ENCODE data around the gene CDK9. TPM values are rescaled to one million over a fixed set of nuclear protein-coding genes. Genes with fewer than 3 reads are reported as not detected.

Gene CDK9
- total and polyA plus RNA-seq, 2 of the 4 experiments (the other 2 are of a cell fraction), result 30.3 to 49.9 TPM

GRCh38 chr9:127838375-127839078 is 52.7 kb downstream of the CDK9 start:
- H3K9me1 ChIP-seq (ENCODE audit: insufficient read depth, low read length), result peaks cover 33% of the 10 kb centered on the region
- peak overlapping the region; percentile 96 for H2BK120ac ChIP-seq (ENCODE audit: low read depth, low read length)
- intact Hi-C loops (cut with micrococcal nuclease) (loop anchor here (5.0 kb wide), 1 partner anchor 79 kb away; the partner anchor contains the start of gene ST6GALNAC4), dilution Hi-C loops (cut with HindIII; ENCODE audit: low sequenced_read_pairs, unreplicated experiment) (no loop called here), in situ Hi-C loops (cut with MboI; ENCODE audit: low sequenced_read_pairs) (no loop called here)
- no TSS peak for BruUV-seq (replicated peaks)
- peak overlapping the region; percentile 89 for H3K4ac ChIP-seq (ENCODE audit: low read depth, low read length)
- peak overlapping the region; percentile 94 for H2AK5ac ChIP-seq (ENCODE audit: low read depth, low read length)
- H2BK5ac ChIP-seq (ENCODE audit: low read depth, low read length, poor library complexity, severe bottlenecking), result peak overlapping the region; percentile 93
- peak overlapping the region; percentile 56 for H3K18ac ChIP-seq (ENCODE audit: low read depth, low read length)
- H3K9me3 ChIP-seq (ENCODE audit: control insufficient read depth, insufficient read depth, low read length), result no peaks in the 10 kb centered on the region
- ChIA-PET POLR2A (ENCODE audit: unreplicated experiment) (interaction anchor here (0.6 to 0.9 kb wide), 3 partner anchors 17 to 43 kb away, joined by 4 to 7 read pairs (median 6); partner anchors contain the start of gene ENG), CTCF (interaction anchor here (0.6 kb wide), 1 partner anchor 158 kb away, joined by 3 read pairs; no protein-coding TSS in a partner anchor)
- H3K9ac ChIP-seq (ENCODE audit: low read depth, low read length), result peak overlapping the region; percentile 33
- ATAC-seq (ENCODE audit: low read depth) (peak; percentile 92), DNase-seq (peak; percentile 93)
- H4K20me1 ChIP-seq (ENCODE audit: insufficient read depth, low read length), result no peaks in the 10 kb centered on the region; the same call in 1 of the 2 replicates
- H4K91ac ChIP-seq (ENCODE audit: insufficient read depth, low read depth, low read length), result peak overlapping the region; percentile 82
- peak overlapping the region; percentile 94 for H3K14ac ChIP-seq (replicated peaks; ENCODE audit: low read depth, low read length)
- H2AK9ac ChIP-seq (replicated peaks; ENCODE audit: low read depth, low read length, poor library complexity), result peak overlapping the region; percentile 97
- peak overlapping the region; percentile 66; the same call in 1 of the 2 replicates for H3K56ac ChIP-seq (ENCODE audit: extremely low read depth, insufficient read depth, low read length)
- TF ChIP-seq FOS (IDR thresholded peaks at IDR 0.05; ENCODE audit: low read depth, low read length), result peak; percentile 88
- TF ChIP-seq RCOR1 (IDR thresholded peaks at IDR 0.05; ENCODE audit: insufficient replicate concordance, low read length), result peak; percentile 36
- peak; percentile 63 for TF ChIP-seq MAFK (IDR thresholded peaks at IDR 0.05; ENCODE audit: low read depth, low read length)
- peak; percentile 46; the same call in 1 of the 2 replicates for TF ChIP-seq BHLHE40 (IDR thresholded peaks at IDR 0.05; ENCODE audit: low read depth, low read length)
- peak; percentile 76 for TF ChIP-seq MAZ (IDR thresholded peaks at IDR 0.05; ENCODE audit: borderline replicate concordance, low read depth, low read length)
- TF ChIP-seq NFE2L2 (IDR thresholded peaks at IDR 0.05; ENCODE audit: low read depth, low read length), result peak; percentile 60
- TF ChIP-seq, protein P1, sequence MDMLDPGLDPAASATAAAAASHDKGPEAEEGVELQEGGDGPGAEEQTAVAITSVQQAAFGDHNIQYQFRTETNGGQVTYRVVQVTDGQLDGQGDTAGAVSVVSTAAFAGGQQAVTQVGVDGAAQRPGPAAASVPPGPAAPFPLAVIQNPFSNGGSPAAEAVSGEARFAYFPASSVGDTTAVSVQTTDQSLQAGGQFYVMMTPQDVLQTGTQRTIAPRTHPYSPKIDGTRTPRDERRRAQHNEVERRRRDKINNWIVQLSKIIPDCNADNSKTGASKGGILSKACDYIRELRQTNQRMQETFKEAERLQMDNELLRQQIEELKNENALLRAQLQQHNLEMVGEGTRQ (IDR thresholded peaks at IDR 0.05; ENCODE audit: low read depth, low read length), result no peak
- TF ChIP-seq MXI1 (IDR thresholded peaks at IDR 0.05; ENCODE audit: borderline replicate concordance, low read depth, low read length), result no peak
- 0 out of 2 replicates have a peak, but pooled peaks have one; percentile 5 for TF ChIP-seq RAD21 (IDR thresholded peaks at IDR 0.05; ENCODE audit: low read length)
- peak overlapping the region; percentile 78 for H3K27ac ChIP-seq (ENCODE audit: insufficient read depth, low read length)
- H2AFZ ChIP-seq (replicated peaks; ENCODE audit: low read length, poor library complexity), result peak overlapping the region; percentile 84
- H3K27me3 ChIP-seq (ENCODE audit: control insufficient read depth, insufficient read depth, low read length), result no peaks in the 10 kb centered on the region
- H2BK15ac ChIP-seq (ENCODE audit: low read depth, low read length), result peak overlapping the region; percentile 77; the same call in 1 of the 3 replicates
- H3K4me2 ChIP-seq (ENCODE audit: low read depth, low read length), result peak overlapping the region; percentile 33
- H2BK20ac ChIP-seq (ENCODE audit: low read depth, low read length), result peak overlapping the region; percentile 68
- H3K4me1 ChIP-seq (ENCODE audit: control insufficient read depth, insufficient read depth, low read length), result peaks cover 36% of the 10 kb centered on the region
- peak overlapping the region; percentile 60 to 74; a peak in 3 of 4 replicates for H4K8ac ChIP-seq (ENCODE audit: low read depth in 2 of 2, low read length in 2 of 2)
- peaks cover 32 to 65% of the 10 kb centered on the region in 2 experiments for H3K79me1 ChIP-seq (ENCODE audit: low read depth in 1 of 2, low read length in 2 of 2)
- no peak overlapping the region for H3K4me3 ChIP-seq (ENCODE audit: insufficient read depth, low read depth, low read length)
- H4K5ac ChIP-seq (ENCODE audit: low read depth, low read length), result peak overlapping the region; percentile 57
- H3K23ac ChIP-seq (ENCODE audit: low read depth, low read length), result peak overlapping the region; percentile 87
- 17% methylated on average over 6 of the region's 18 CpGs; no CpG with 5 or more reads in 1 of the 2 experiments for WGBS, 2 experiments (ENCODE audit: extremely low coverage in 2 of 2, insufficient read length in 1 of 2)
- peaks cover 18% of the 10 kb centered on the region for H3K36me3 ChIP-seq (ENCODE audit: control insufficient read depth, insufficient read depth, low read length)
